ENCODE data around the gene CFAP46.

Gene CFAP46

DNA sequence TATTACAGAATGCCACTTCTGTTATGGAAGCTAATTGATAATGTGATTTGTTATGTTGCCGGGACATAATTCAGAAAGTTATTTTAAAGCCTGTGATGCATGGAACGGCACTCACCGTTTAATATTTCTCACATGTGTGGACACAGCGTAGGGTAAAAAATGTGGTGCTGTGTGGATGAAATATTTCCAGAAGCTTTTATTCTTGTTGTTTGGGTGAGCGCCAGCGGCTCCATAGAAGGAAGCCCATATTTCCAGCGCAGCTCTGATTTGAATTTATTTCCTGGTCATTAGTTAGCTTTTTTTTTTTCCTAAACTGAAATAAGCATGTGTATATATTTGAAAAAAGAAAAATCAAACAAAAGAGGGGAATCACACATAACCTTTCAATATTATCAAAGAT, 136.3 kb downstream of the CFAP46 start:
- TF ChIP-seq FOXA1 (IDR thresholded peaks at IDR 0.05) = no peak
- TF ChIP-seq BHLHE40 (IDR thresholded peaks at IDR 0.05; ENCODE audit: borderline replicate concordance) = no peak
- no peak for TF ChIP-seq ZNF384 (IDR thresholded peaks at IDR 0.05)
- DNase-seq (ENCODE audit: extremely low spot score) = no peak
- POLR2A ChIA-PET = no interaction called here
- CTCF ChIA-PET = interaction anchor here (0.7 kb wide), 1 partner anchor 16 kb away, joined by 3 read pairs; no protein-coding TSS in a partner anchor

DNA sequence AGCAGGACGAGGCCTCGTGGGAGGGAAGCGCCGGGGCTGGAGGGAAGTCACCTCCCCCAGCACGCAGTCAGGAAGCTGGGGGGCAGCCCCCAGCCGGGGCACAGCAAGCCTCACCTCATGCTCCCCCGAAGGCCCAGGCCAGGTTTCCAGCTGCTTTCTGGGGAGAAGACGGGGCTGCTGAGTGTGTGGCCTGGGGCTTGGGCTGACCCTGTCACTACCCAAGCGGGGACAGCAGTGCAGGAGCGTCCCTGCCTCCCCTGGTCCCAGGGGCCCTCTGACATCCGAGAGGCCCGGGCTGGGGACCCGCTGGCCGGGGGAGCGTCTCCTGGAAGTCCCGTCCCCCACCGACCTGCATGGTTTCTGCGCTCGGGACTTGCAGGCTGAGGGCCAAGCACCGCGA, 136.8 kb downstream of the CFAP46 start:
- ChIA-PET POLR2A (no interaction called here), CTCF (interaction anchor here (0.7 kb wide), 1 partner anchor 15 kb away, joined by 3 read pairs; no protein-coding TSS in a partner anchor)
- DNase-seq (ENCODE audit: extremely low spot score) = no peak
- no peak for TF ChIP-seq SP1 (IDR thresholded peaks at IDR 0.05)

DNA sequence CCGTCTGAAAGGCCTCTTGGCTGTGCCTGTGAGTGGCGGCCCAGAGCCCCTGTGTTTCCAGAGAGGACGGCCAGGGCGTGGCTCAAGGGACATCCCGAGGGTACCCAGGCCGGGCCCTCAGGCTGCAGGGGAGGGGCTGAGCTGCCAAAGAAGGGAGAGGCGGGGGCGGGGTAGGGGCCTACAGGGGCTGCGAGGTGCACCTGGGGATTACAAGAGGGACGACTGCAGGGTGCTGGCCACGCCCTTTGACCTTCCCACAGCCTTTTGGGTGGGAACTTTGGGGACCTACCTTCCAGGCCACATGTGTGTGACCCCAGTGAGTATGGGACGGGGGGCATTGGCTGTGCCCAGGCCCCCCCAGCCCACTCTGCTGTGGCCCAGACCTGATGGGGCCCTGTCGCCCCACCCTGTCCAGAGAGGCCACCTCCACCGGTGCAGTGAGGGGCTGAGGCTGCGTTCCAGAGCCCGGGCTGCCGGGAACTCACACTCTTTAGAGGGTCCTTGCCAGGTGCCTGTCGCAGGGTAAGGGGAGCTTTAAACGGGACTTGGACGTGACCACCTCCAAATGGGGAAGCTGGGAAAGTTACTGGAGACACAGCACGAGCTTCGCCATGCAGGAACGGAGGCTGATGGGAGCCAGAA, 137.5 kb downstream of the CFAP46 start:
- TF ChIP-seq FOXM1 (IDR thresholded peaks at IDR 0.05; ENCODE audit: borderline replicate concordance) (no peak), FOXK2 (IDR thresholded peaks at IDR 0.05) (no peak), TARDBP (IDR thresholded peaks at IDR 0.05) (no peak), CTBP1 (IDR thresholded peaks at IDR 0.05; ENCODE audit: borderline replicate concordance) (no peak), FOXA1 (IDR thresholded peaks at IDR 0.05) (no peak), LEF1 (IDR thresholded peaks at IDR 0.05; ENCODE audit: borderline replicate concordance) (no peak), ZNF384 (IDR thresholded peaks at IDR 0.05) (no peak), L3MBTL2 (conservative IDR thresholded peaks at IDR 0.05) (no peak), ELF4 (IDR thresholded peaks at IDR 0.05) (no peak)
- TF ChIP-seq, protein P1, sequence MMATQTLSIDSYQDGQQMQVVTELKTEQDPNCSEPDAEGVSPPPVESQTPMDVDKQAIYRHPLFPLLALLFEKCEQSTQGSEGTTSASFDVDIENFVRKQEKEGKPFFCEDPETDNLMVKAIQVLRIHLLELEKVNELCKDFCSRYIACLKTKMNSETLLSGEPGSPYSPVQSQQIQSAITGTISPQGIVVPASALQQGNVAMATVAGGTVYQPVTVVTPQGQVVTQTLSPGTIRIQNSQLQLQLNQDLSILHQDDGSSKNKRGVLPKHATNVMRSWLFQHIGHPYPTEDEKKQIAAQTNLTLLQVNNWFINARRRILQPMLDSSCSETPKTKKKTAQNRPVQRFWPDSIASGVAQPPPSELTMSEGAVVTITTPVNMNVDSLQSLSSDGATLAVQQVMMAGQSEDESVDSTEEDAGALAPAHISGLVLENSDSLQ (IDR thresholded peaks at IDR 0.05) = no peak
- CTCF ChIA-PET = no interaction called here
- POLR2A ChIA-PET = no interaction called here
- DNase-seq (ENCODE audit: extremely low spot score) = no peak

DNA sequence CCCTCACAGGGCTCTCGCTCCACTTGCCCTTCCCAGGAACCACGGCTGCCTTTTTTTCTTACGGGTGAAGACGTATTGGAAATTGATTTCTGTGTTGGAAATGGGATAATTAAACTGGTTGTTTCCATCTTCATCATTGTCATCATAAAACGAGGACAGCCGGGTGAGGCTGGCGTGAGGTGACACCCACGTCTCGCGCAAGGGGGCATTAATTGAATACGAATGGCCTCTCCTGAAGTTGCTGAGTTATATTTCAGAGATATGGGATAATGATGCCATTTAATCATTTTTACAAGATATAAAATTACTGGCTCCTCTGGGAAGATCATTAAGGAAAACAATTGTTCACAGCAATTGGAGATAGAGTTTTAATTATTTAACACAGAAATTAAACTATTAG, 138.1 kb downstream of the CFAP46 start:
- no peak for TF ChIP-seq L3MBTL2 (conservative IDR thresholded peaks at IDR 0.05)
- DNase-seq (ENCODE audit: extremely low spot score) = no peak
- ChIA-PET CTCF (no interaction called here), POLR2A (no interaction called here)

DNA sequence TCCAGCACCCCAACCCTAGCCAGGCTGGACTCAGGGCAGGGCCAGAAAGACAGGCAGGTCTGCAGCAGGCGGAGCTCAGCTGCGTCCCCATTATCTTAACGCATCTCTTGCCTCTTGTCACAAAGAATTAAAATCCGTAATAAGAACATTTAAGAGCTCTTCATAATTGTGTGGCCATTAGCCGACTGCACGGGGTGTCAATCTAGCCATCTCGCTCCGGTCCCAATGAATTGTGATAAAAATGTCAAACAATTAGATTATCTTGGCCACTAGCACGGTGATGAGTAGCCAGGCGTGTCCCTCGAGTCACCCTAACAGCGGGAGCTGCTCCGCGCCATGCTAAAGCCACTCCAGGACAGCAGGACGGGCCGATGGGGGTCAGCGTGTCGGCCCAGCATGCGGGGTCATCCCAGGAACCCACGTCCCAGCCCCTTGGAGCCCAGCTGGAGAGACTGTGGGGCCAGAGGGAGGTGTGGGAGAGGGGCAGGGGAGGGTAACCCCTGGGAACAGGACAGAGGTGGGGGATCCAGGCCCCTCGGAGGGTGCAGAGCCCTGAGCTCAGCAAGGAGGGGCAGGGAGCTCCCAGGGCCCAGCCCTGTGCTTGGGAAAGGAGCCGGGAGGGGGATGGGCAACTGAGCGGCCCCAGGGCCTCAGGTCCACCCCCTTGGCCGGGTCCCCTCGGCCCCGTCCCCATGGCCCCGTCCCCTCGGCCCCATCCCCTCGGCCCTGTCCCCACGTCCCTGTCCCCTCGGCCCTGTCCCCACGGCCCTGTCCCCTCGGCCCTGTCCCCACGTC, 138.8 kb downstream of the CFAP46 start:
- POLR2A ChIA-PET = no interaction called here
- no peak for DNase-seq (ENCODE audit: extremely low spot score)
- CTCF ChIA-PET = interaction anchor here (0.6 kb wide), 1 partner anchor 163 kb away, joined by 3 read pairs; no protein-coding TSS in a partner anchor
- TF ChIP-seq ZNF384 (IDR thresholded peaks at IDR 0.05) (no peak), LEF1 (IDR thresholded peaks at IDR 0.05; ENCODE audit: borderline replicate concordance) (no peak), NFRKB (IDR thresholded peaks at IDR 0.05) (no peak), FOXM1 (IDR thresholded peaks at IDR 0.05; ENCODE audit: borderline replicate concordance) (no peak), SP1 (IDR thresholded peaks at IDR 0.05) (no peak), FOXK2 (IDR thresholded peaks at IDR 0.05) (no peak), HDGF (IDR thresholded peaks at IDR 0.05; ENCODE audit: borderline replicate concordance) (no peak), SUZ12 (IDR thresholded peaks at IDR 0.05) (no peak), BHLHE40 (IDR thresholded peaks at IDR 0.05; ENCODE audit: borderline replicate concordance) (no peak), FOXA1 (IDR thresholded peaks at IDR 0.05) (no peak), TARDBP (IDR thresholded peaks at IDR 0.05) (no peak), L3MBTL2 (conservative IDR thresholded peaks at IDR 0.05) (no peak), ELF4 (IDR thresholded peaks at IDR 0.05) (no peak), ARNT (IDR thresholded peaks at IDR 0.05) (no peak), CTBP1 (IDR thresholded peaks at IDR 0.05; ENCODE audit: borderline replicate concordance) (no peak)
- TF ChIP-seq, protein P1 (IDR thresholded peaks at IDR 0.05) = no peak

DNA sequence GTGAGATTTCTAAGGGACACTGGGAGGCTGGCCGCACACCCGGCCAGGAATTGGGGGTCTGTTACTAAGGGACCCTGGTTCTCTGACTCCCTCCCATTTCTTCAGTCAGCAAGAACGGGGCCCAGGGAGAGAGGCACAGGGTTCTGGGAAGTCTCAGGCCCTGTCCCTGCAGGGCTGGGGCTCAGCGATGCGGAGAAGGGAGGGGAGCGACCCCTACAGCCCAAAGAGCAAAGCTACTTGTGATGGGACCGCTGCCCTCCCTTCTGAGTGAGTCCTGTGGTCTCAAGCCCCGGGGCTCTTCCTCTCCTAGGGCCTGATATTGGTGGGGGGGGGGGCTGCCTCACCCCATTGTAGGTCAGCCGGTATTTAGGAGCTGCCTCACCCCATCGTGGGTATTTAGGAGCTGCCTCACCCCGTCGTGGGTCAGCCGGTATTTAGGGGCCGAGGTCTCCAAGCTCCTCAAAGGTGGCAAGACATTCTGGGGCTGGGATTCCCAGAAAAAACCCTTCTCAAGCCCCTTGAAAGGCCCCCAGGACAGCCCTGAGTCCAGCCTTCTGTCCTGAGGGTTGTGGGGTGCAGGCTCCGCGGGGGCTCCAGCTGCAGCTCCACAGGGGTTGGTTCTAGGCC, 139.6 kb downstream of the CFAP46 start:
- CTCF ChIA-PET = interaction anchor here (0.6 kb wide), 1 partner anchor 162 kb away, joined by 3 read pairs; no protein-coding TSS in a partner anchor
- no peak for DNase-seq (ENCODE audit: extremely low spot score)
- no peak for TF ChIP-seq TARDBP (IDR thresholded peaks at IDR 0.05)
- no peak for TF ChIP-seq L3MBTL2 (conservative IDR thresholded peaks at IDR 0.05)
- TF ChIP-seq ARNT (IDR thresholded peaks at IDR 0.05) = no peak
- no peak for TF ChIP-seq ZNF384 (IDR thresholded peaks at IDR 0.05)
- no peak for TF ChIP-seq CTBP1 (IDR thresholded peaks at IDR 0.05; ENCODE audit: borderline replicate concordance)
- TF ChIP-seq FOXK2 (IDR thresholded peaks at IDR 0.05) = no peak
- TF ChIP-seq ELF4 (IDR thresholded peaks at IDR 0.05) = no peak
- TF ChIP-seq FOXM1 (IDR thresholded peaks at IDR 0.05; ENCODE audit: borderline replicate concordance) = no peak
- TF ChIP-seq HDGF (IDR thresholded peaks at IDR 0.05; ENCODE audit: borderline replicate concordance) = no peak
- TF ChIP-seq, protein P1 (IDR thresholded peaks at IDR 0.05) = no peak
- no peak for TF ChIP-seq NFRKB (IDR thresholded peaks at IDR 0.05)
- TF ChIP-seq SP1 (IDR thresholded peaks at IDR 0.05) = no peak
- TF ChIP-seq FOXA1 (IDR thresholded peaks at IDR 0.05) = no peak
- POLR2A ChIA-PET = no interaction called here
